Panc1 (cell line): ENCODE results near the gene ZSCAN21. TPM values are rescaled to one million over a fixed set of nuclear protein-coding genes. Genes with fewer than 3 reads are reported as not detected.

Experiments used
- ATAC-seq: fragments of 200-7000 bp; cut with Tn5 transposase; 2 replicates; pipeline ENCODE4 v1.9.1; 2020; ENCODE audit warnings: mild to moderate bottlenecking, moderate library complexity
- BruUV-seq: library from RNA; stranded (reverse); fragments of 400-500 nt; replicated peaks from 2 replicates; lab custom pipeline; 2021; lab: Mats Ljungman, UMichigan
- CTCF ChIA-PET: fragments of 300-600 bp; sonication (Branson Sonifier 250); formaldehyde crosslinking; loops from one replicate; lab custom pipeline; 2022; ENCODE audit warnings: antibody characterized with exemption; lab: Charles Lee
- POLR2A ChIA-PET: fragments of 300-600 bp; sonication (Branson Sonifier 250); formaldehyde crosslinking; loops from one replicate; lab custom pipeline; 2022; ENCODE audit warnings: antibody characterized with exemption; lab: Charles Lee
- DNase-seq: peaks from one replicate; pipeline ENCODE4 v3.0.0-alpha.2; 2010; ENCODE audit warnings: low read depth, low spot score
- H3K27ac ChIP-seq: 2 replicates; pipeline ENCODE4 v1.5.1; 2011; ENCODE audit warnings: mild to moderate bottlenecking, low read length, inconsistent platforms
- H3K27me3 ChIP-seq: fragments of 200-500 bp; sonication (Bioruptor generic); 2 replicates; pipeline ENCODE4 v1.6.0; 2014; ENCODE audit warnings: low read length, inconsistent platforms; ENCODE audit not compliant: control insufficient read depth, insufficient read depth
- H3K36me3 ChIP-seq: fragments of 200-500 bp; sonication (Bioruptor generic); 2 replicates; pipeline ENCODE4 v1.5.1; 2014; ENCODE audit warnings: inconsistent platforms, mild to moderate bottlenecking, low read length, moderate library complexity; ENCODE audit not compliant: control insufficient read depth, insufficient read depth
- H3K4me1 ChIP-seq: 2 replicates; pipeline ENCODE4 v1.5.1; 2011; ENCODE audit warnings: inconsistent platforms, mild to moderate bottlenecking, low read length, moderate library complexity; ENCODE audit not compliant: control insufficient read depth, insufficient read depth
- H3K4me3 ChIP-seq, 2 experiments: 2 replicates each; pipeline ENCODE4 v1.5.1; 2011 to 2012; ENCODE audit warnings: low read depth in 2 of 2, low read length in 2 of 2, mild to moderate bottlenecking in 2 of 2, inconsistent platforms in 1 of 2, moderate library complexity in 1 of 2
- H3K9me3 ChIP-seq: fragments of 200-500 bp; sonication (Bioruptor generic); 2 replicates; pipeline ENCODE4 v1.5.1; 2014; ENCODE audit warnings: low read depth, mild to moderate bottlenecking, inconsistent platforms, low read length, moderate library complexity; ENCODE audit not compliant: control insufficient read depth, insufficient read depth
- POLR2AphosphoS5 ChIP-seq: IDR thresholded peaks from 2 replicates; pipeline ENCODE4 v1.6.1; 2012; ENCODE audit warnings: mild to moderate bottlenecking, low read depth, low read length, moderate library complexity
- SIN3A ChIP-seq: IDR thresholded peaks from 2 replicates; pipeline ENCODE4 v1.6.1; 2012; ENCODE audit warnings: low read depth, mild to moderate bottlenecking, low read length, moderate library complexity, borderline replicate concordance; ENCODE audit not compliant: insufficient read depth
- TCF7L2 ChIP-seq: IDR thresholded peaks from 2 replicates; pipeline ENCODE4 v1.6.1; 2011; ENCODE audit warnings: mild to moderate bottlenecking, low read depth, low read length, inconsistent platforms
- in situ Hi-C: cut with HindIII; loops from 2 replicates; pipeline ENCODE4 v1.10.0; 2016; ENCODE audit warnings: low sequenced_read_pairs, low pct_unique_long_range_greater_than_20kb
- intact Hi-C: fragments of 100-400 bp; cut with micrococcal nuclease; formaldehyde crosslinking; loops from one replicate; pipeline ENCODE4 v1.10.0; 2022; ENCODE audit not compliant: unreplicated experiment
- total RNA-seq: library from RNA; stranded (reverse); gene quantifications from one replicate; pipeline ENCODE4 v1.2.1, GENCODE V29; 2021; ENCODE audit not compliant: unreplicated experiment
- TF ChIP-seq, protein P1 (sequence below): fragments of 450-650 bp; IDR thresholded peaks from 2 replicates; pipeline ENCODE4 v1.5.1; 2017; ENCODE audit warnings: mild to moderate bottlenecking
- TF ChIP-seq, protein P2 (sequence below), 2 experiments: IDR thresholded peaks; 2 replicates each; pipeline ENCODE4 v1.6.1; 2011 to 2012; ENCODE audit warnings: low read depth in 2 of 2, control low read depth in 1 of 2, low read length in 1 of 2, mild to moderate bottlenecking in 1 of 2, moderate library complexity in 1 of 2; ENCODE audit not compliant: insufficient read depth in 1 of 2

ZSCAN21 gene
- total RNA-seq, 1 experiment from 2014 or later, result 13.4 TPM

DNA sequence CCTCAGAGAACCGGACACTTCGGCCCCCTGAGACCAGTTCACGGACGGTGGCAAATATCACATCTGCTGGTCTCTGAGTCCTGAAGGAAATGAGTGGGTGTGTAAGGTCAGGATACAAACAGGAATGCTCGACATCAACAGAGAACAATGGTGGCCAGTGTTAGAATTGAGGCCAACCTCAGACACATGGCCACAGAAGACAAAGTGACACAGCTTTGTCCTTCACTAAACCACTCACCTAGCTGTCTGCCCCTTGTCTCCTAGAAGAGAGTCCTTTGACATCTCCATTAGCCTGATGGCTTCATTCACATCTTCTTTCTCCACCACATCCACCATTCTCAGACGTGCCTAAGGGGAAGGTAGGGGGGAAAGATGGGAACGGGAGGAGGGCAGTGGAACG is 43.5 kb downstream of the ZSCAN21 start:
- CTCF ChIA-PET, result no interaction called here

DNA sequence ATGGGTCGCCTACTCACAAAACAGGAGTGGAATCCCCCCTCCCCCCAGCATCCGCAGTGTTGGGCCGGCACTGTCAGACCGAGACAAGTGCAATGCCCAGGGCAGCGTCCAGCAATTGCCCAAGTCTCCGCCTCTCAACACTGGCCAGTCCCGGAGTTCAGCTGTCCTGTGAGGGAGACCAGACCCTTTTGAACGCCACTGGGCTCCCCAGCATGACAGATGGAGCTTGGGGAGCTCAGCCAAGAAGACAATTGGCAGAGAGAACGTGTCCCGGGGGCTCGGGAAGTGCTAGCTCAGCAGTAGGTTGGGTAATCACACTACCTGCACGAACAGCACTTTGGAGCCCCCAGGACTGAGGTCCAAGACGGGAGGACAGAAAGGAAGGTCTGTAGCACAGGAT is 43.9 kb downstream of the ZSCAN21 start:
- intact Hi-C loops, result no loop called here
- BruUV-seq, result no TSS peak
- TF ChIP-seq POLR2AphosphoS5, result no peak
- TF ChIP-seq SIN3A, result no peak
- no peak for TF ChIP-seq TCF7L2
- TF ChIP-seq, protein P1, sequence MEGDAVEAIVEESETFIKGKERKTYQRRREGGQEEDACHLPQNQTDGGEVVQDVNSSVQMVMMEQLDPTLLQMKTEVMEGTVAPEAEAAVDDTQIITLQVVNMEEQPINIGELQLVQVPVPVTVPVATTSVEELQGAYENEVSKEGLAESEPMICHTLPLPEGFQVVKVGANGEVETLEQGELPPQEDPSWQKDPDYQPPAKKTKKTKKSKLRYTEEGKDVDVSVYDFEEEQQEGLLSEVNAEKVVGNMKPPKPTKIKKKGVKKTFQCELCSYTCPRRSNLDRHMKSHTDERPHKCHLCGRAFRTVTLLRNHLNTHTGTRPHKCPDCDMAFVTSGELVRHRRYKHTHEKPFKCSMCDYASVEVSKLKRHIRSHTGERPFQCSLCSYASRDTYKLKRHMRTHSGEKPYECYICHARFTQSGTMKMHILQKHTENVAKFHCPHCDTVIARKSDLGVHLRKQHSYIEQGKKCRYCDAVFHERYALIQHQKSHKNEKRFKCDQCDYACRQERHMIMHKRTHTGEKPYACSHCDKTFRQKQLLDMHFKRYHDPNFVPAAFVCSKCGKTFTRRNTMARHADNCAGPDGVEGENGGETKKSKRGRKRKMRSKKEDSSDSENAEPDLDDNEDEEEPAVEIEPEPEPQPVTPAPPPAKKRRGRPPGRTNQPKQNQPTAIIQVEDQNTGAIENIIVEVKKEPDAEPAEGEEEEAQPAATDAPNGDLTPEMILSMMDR, result no peak
- TF ChIP-seq, protein P2, sequence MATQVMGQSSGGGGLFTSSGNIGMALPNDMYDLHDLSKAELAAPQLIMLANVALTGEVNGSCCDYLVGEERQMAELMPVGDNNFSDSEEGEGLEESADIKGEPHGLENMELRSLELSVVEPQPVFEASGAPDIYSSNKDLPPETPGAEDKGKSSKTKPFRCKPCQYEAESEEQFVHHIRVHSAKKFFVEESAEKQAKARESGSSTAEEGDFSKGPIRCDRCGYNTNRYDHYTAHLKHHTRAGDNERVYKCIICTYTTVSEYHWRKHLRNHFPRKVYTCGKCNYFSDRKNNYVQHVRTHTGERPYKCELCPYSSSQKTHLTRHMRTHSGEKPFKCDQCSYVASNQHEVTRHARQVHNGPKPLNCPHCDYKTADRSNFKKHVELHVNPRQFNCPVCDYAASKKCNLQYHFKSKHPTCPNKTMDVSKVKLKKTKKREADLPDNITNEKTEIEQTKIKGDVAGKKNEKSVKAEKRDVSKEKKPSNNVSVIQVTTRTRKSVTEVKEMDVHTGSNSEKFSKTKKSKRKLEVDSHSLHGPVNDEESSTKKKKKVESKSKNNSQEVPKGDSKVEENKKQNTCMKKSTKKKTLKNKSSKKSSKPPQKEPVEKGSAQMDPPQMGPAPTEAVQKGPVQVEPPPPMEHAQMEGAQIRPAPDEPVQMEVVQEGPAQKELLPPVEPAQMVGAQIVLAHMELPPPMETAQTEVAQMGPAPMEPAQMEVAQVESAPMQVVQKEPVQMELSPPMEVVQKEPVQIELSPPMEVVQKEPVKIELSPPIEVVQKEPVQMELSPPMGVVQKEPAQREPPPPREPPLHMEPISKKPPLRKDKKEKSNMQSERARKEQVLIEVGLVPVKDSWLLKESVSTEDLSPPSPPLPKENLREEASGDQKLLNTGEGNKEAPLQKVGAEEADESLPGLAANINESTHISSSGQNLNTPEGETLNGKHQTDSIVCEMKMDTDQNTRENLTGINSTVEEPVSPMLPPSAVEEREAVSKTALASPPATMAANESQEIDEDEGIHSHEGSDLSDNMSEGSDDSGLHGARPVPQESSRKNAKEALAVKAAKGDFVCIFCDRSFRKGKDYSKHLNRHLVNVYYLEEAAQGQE (IDR thresholded peaks at IDR 0.05; ENCODE audit: insufficient read depth in 1 of 2, low read depth in 2 of 2, low read length in 1 of 2), result no peak
- ChIA-PET POLR2A (no interaction called here), CTCF (no interaction called here)
- no peak for DNase-seq
- H3K36me3 ChIP-seq, result peaks cover 41% of the 10 kb centered on the region
- in situ Hi-C loops, result no loop called here
- H3K27ac ChIP-seq, result peak overlapping the region; percentile 52; the same call in 1 of the 2 replicates
- no peak overlapping the region for H3K4me3 ChIP-seq
- H3K27me3 ChIP-seq, result no peaks in the 10 kb centered on the region
- peaks cover 23% of the 10 kb centered on the region for H3K4me1 ChIP-seq
- ATAC-seq, result peak; percentile 23
- no peaks in the 10 kb centered on the region for H3K9me3 ChIP-seq

More for the DNA sequence above, 43.5 kb downstream of the ZSCAN21 start:
- H3K4me3 ChIP-seq, result no peak overlapping the region
- H3K9me3 ChIP-seq, result no peaks in the 10 kb centered on the region
- no peaks in the 10 kb centered on the region for H3K27me3 ChIP-seq
- intact Hi-C loops, result no loop called here
- ATAC-seq (peak; percentile 7; the same call in 1 of the 2 replicates), DNase-seq (no peak)
- peaks cover 25% of the 10 kb centered on the region for H3K4me1 ChIP-seq
- in situ Hi-C loops, result no loop called here
- BruUV-seq, result TSS peak; percentile 57
- H3K36me3 ChIP-seq, result peaks cover 37% of the 10 kb centered on the region
- POLR2A ChIA-PET, result no interaction called here
- TF ChIP-seq, protein P2 (IDR thresholded peaks at IDR 0.05; ENCODE audit: insufficient read depth in 1 of 2, low read depth in 2 of 2, low read length in 1 of 2), result no peak
- TF ChIP-seq POLR2AphosphoS5, result peak; percentile 24; the same call in 1 of the 2 replicates
- TF ChIP-seq, protein P1, result no peak
- H3K27ac ChIP-seq, result peak overlapping the region; percentile 52; the same call in 1 of the 2 replicates
